ENCODE data around the gene ADAT1.

ADAT1 gene, protein sequence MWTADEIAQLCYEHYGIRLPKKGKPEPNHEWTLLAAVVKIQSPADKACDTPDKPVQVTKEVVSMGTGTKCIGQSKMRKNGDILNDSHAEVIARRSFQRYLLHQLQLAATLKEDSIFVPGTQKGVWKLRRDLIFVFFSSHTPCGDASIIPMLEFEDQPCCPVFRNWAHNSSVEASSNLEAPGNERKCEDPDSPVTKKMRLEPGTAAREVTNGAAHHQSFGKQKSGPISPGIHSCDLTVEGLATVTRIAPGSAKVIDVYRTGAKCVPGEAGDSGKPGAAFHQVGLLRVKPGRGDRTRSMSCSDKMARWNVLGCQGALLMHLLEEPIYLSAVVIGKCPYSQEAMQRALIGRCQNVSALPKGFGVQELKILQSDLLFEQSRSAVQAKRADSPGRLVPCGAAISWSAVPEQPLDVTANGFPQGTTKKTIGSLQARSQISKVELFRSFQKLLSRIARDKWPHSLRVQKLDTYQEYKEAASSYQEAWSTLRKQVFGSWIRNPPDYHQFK

DNA sequence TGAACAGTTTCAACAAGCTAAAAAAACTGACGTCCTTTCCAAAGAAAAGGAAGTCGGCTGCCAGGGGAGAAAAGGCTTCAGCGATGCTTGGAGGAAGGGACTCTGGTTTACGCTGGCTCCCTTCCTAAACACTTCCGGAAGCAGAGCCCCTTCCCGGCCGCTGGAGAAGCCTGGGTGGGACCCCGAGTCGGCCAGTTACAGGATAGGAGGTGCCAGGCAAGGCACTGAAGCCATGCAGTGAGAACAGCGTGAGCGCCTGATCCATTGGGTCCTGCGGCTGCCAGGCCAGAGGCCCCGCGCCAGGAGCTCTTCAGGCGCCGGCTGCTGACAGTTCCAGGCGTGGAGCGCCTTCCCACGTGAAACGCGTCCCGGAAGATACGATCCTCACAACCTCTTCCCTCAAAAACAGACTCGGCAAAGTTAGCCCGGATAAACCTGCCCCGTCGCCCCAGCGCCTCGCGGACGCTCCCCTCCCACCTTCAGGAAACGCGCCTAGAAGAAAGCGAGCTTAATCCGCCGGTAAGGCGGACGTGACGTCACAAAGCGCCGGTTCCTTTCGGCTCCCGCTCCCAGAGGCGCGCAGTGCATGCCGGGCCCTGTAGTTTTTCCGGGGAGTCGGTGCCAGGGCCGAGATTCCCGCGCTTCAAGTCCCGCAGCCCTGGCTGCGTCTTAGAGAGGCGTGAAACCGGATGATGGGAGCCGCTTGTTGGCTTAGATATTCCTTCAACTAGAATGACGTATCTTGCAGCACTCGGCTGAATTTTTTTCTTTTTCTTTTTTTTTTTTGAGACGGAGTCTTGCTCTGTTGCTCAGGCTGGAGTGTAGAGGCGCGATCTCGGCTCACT, at the start of gene ADAT1:
Gene ADAT1, minus strand, starts transcription at position 521 of the 845 bp plus-strand sequence. CDS start 2,482 bp downstream, outside the sequence.
- DNase-seq (ENCODE audit: extremely low read depth, low read depth) = peak; percentile 93
- no peak for TF ChIP-seq CTCF (IDR thresholded peaks at IDR 0.05; ENCODE audit: low read depth, low read length)

DNA sequence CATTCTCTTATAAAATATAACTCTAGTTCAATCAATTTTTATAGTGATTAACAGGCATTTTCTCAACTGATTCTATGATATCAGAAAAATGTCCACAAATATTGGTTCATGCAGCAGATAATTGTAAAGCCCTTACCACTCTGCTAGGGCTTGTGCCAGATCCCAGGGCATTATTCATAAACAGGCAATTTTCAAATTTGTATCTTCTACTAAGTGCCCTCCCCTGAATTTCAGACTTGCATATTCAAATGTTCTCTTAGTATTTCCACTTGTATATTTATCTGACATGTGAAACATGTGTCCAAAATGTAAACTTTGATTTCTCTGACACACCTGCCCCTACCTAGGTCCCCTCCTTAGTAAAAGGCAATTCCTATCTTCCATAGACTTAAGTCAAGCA, 44.4 kb upstream of the ADAT1 start:
- TF ChIP-seq CTCF (IDR thresholded peaks at IDR 0.05; ENCODE audit: low read depth, low read length) = no peak

DNA sequence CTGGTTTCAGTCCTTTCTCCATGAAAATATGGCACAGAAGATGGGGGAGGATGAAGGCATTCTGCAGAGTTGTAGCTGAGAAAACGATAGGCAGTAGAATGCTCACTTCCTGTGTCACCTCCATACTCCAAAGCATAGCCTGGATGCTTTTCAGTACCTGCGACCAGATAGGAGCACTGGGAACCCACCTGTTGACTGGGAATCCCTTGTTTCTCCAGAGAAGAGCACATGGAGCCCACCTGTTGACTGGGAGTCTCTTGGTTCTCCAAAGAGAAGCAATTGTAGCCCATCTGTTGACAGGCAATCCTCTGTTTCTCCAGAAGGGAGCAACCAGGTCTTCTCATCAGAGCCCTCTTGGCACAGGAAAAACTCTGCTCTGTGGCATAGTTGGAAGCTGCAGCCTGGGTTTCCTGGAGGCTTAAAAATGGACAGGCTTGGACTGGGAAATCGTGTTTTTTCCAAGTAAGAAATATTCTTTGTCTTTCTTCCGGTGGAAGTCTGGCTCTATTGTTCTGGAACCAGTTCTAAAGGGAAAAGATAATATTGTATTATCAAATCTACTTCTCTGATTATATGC, 37.7 kb upstream of the ADAT1 start:
- DNase-seq (ENCODE audit: extremely low read depth, low read depth) = no peak

More for the DNA sequence above, 44.4 kb upstream of the ADAT1 start:
- no peak for DNase-seq (ENCODE audit: extremely low read depth, low read depth)

DNA sequence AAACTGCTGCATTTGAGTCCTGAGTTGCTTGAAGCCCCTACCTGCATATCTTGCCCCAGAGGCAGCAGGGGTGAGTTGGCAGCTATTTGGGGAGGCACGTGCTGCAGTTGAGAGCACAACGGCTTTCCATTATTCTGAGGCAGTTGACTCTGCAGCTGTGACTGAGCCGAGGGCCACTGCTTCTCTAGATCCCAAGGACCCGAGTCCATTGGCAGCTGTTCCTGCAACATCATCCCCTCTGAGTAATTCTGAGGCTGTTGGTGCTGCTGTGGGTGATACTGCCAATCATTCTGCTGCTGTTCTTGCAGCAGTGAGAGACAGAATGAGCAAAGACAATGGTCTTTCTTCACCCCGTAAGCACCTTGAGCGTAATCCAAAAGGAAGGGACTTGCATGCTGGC, 37.2 kb upstream of the ADAT1 start:
- TF ChIP-seq CTCF (IDR thresholded peaks at IDR 0.05; ENCODE audit: low read depth, low read length) = no peak
- DNase-seq (ENCODE audit: extremely low read depth, low read depth) = no peak

More for the DNA sequence above, 37.7 kb upstream of the ADAT1 start:
- no peak for TF ChIP-seq CTCF (IDR thresholded peaks at IDR 0.05; ENCODE audit: low read depth, low read length)

DNA sequence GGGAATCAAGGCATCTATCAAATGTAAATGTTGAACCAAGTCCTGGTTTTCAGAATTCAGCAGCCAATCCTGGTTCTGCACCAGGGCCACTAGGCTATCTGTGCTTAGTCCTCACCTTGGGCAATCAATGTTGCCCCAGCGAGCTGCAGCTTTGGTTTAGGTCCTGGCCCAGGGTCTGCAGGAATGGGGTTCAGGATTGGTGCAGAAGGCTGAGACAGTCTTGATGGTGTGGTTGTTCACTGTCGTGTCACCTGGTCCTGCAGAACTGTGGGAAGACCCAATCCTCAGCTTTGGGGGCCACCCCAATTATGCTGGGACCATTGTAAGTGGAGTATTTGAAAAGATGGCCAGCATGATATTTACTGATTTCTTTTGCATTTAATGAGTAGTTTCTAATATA, 35.1 kb upstream of the ADAT1 start:
- TF ChIP-seq CTCF (IDR thresholded peaks at IDR 0.05; ENCODE audit: low read depth, low read length) = no peak

GRCh38 chr16:75653922-75654321, 30.8 kb upstream of the ADAT1 start:
- TF ChIP-seq CTCF (IDR thresholded peaks at IDR 0.05; ENCODE audit: low read depth, low read length) = no peak
- peak; percentile 46 for DNase-seq (ENCODE audit: extremely low read depth, low read depth)

More for the DNA sequence above, 35.1 kb upstream of the ADAT1 start:
- DNase-seq (ENCODE audit: extremely low read depth, low read depth) = no peak

All from AG09319 (cell line).